Measurements from ENCODE around the gene KLHL26.

DNA sequence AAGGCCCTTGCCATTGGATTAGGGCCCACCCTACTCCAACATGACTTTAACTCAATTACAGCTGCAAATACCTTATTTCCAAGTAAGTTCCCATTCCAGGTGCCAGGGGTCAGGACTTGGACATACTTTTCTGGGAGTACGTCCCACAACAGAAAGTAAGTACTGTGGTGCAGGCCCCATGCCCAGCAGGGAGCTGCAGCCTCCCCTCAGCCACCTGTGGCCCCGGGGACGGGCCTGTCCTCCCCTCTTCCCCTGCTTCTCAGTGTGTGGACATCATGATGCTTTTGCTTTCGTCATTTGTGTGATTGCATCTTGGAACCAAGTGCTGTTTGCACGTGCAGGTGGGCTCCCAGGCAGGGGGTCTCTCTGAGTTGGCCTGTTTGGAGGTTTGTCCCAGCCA lies 78.6 kb downstream of the KLHL26 start:
- TF ChIP-seq ZBTB20 (tag by site-specific recombination; IDR thresholded peaks at IDR 0.05) (no peak), ZNF660 (tag by site-specific recombination; IDR thresholded peaks at IDR 0.05) (no peak), ZBTB8A (tag by site-specific recombination; IDR thresholded peaks at IDR 0.05) (no peak), ZNF768 (tag by site-specific recombination; IDR thresholded peaks at IDR 0.05) (no peak)
- TF ChIP-seq, protein P1, sequence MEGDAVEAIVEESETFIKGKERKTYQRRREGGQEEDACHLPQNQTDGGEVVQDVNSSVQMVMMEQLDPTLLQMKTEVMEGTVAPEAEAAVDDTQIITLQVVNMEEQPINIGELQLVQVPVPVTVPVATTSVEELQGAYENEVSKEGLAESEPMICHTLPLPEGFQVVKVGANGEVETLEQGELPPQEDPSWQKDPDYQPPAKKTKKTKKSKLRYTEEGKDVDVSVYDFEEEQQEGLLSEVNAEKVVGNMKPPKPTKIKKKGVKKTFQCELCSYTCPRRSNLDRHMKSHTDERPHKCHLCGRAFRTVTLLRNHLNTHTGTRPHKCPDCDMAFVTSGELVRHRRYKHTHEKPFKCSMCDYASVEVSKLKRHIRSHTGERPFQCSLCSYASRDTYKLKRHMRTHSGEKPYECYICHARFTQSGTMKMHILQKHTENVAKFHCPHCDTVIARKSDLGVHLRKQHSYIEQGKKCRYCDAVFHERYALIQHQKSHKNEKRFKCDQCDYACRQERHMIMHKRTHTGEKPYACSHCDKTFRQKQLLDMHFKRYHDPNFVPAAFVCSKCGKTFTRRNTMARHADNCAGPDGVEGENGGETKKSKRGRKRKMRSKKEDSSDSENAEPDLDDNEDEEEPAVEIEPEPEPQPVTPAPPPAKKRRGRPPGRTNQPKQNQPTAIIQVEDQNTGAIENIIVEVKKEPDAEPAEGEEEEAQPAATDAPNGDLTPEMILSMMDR (tag by site-specific recombination; IDR thresholded peaks at IDR 0.05) = no peak
- TF ChIP-seq, protein P2, sequence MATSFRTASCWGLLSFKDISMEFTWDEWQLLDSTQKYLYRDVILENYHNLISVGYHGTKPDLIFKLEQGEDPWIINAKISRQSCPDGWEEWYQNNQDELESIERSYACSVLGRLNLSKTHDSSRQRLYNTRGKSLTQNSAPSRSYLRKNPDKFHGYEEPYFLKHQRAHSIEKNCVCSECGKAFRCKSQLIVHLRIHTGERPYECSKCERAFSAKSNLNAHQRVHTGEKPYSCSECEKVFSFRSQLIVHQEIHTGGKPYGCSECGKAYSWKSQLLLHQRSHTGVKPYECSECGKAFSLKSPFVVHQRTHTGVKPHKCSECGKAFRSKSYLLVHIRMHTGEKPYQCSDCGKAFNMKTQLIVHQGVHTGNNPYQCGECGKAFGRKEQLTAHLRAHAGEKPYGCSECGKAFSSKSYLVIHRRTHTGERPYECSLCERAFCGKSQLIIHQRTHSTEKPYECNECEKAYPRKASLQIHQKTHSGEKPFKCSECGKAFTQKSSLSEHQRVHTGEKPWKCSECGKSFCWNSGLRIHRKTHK (tag by site-specific recombination; IDR thresholded peaks at IDR 0.05) = no peak

Data from HEK293 (cell line).